ENCODE measurements around the gene NSFL1C. TPM values are rescaled to one million over a fixed set of nuclear protein-coding genes. Genes with fewer than 3 reads are reported as not detected.
A peak's percentile ranks its signal among the peaks of the same experiment; 100 is the strongest.

NSFL1C gene
- total and polyA plus RNA-seq, 9 of the 15 experiments (the other 6 are each of a cell fraction or from before 2014, with no cell fraction given), result 20.8 to 119 (median 47.0) TPM

DNA sequence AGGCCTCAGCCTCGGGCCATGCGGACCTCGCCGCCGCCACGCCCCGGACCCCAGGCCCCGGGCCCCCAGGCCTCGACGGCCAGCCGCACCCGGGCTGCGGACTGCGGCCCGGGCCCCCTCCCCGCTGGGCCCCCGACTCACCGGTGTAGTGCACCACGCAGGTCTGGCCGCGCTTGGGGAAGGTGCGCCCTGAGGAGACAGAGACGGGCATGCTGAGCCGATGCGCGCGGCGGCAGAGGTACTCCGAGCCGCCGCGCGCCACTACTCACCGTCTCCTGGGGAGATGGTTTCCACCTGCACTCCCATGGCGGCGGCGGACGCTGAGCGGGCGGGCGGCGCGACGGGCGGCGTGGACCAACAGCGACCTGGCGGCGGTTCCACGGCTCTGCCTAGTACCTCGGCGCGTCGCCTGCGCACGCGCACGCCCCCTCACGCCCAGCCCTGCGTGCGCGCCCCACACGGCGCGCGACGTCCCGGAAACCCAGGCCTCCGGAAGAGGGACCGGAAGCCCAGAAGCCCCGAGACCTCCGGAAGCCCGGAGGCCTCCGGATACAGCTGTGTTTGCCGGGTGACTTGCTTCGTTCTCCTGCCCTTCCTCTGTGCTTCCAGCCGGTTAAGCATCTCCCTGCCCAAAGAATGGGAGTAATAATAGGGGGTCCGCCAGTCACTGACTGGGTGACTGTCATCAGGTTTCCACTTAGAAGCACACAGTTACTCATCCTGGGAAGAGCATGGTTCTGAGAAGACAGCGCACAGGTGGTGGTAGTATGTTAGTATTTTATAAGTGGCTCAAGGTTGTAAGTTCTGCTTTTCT, 73.7 kb downstream of the NSFL1C start, which contains the start of gene FKBP1A (continued):
- TF ChIP-seq, protein P1, sequence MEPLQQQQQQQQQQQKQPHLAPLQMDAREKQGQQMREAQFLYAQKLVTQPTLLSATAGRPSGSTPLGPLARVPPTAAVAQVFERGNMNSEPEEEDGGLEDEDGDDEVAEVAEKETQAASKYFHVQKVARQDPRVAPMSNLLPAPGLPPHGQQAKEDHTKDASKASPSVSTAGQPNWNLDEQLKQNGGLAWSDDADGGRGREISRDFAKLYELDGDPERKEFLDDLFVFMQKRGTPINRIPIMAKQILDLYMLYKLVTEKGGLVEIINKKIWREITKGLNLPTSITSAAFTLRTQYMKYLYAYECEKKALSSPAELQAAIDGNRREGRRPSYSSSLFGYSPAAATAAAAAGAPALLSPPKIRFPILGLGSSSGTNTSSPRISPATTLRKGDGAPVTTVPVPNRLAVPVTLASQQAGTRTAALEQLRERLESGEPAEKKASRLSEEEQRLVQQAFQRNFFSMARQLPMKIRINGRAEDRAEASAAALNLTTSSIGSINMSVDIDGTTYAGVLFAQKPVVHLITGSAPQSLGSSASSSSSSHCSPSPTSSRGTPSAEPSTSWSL (CRISPR knock-in tag; IDR thresholded peaks at IDR 0.05; ENCODE audit: borderline replicate concordance), result no peak
- TF ChIP-seq, protein P2, sequence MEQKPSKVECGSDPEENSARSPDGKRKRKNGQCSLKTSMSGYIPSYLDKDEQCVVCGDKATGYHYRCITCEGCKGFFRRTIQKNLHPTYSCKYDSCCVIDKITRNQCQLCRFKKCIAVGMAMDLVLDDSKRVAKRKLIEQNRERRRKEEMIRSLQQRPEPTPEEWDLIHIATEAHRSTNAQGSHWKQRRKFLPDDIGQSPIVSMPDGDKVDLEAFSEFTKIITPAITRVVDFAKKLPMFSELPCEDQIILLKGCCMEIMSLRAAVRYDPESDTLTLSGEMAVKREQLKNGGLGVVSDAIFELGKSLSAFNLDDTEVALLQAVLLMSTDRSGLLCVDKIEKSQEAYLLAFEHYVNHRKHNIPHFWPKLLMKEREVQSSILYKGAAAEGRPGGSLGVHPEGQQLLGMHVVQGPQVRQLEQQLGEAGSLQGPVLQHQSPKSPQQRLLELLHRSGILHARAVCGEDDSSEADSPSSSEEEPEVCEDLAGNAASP (IDR thresholded peaks at IDR 0.05), result no peak
- TF ChIP-seq ZNF384 (IDR thresholded peaks at IDR 0.05; ENCODE audit: low read depth, low read length), result no peak
- peak; percentile 70 for TF ChIP-seq L3MBTL2 (IDR thresholded peaks at IDR 0.05)
- no peak for TF ChIP-seq ASH1L (IDR thresholded peaks at IDR 0.05; ENCODE audit: borderline replicate concordance, low read depth, partially characterized antibody)
- TF ChIP-seq, protein P3, sequence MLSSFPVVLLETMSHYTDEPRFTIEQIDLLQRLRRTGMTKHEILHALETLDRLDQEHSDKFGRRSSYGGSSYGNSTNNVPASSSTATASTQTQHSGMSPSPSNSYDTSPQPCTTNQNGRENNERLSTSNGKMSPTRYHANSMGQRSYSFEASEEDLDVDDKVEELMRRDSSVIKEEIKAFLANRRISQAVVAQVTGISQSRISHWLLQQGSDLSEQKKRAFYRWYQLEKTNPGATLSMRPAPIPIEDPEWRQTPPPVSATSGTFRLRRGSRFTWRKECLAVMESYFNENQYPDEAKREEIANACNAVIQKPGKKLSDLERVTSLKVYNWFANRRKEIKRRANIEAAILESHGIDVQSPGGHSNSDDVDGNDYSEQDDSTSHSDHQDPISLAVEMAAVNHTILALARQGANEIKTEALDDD (IDR thresholded peaks at IDR 0.05), result no peak
- no peak for TF ChIP-seq ZNF551 (CRISPR knock-in tag; IDR thresholded peaks at IDR 0.05)
- TF ChIP-seq HEY1 (CRISPR knock-in tag; IDR thresholded peaks at IDR 0.05; ENCODE audit: borderline replicate concordance), result no peak
- TF ChIP-seq ZFPM2 (CRISPR knock-in tag; IDR thresholded peaks at IDR 0.05), result no peak
- TF ChIP-seq, protein P4, sequence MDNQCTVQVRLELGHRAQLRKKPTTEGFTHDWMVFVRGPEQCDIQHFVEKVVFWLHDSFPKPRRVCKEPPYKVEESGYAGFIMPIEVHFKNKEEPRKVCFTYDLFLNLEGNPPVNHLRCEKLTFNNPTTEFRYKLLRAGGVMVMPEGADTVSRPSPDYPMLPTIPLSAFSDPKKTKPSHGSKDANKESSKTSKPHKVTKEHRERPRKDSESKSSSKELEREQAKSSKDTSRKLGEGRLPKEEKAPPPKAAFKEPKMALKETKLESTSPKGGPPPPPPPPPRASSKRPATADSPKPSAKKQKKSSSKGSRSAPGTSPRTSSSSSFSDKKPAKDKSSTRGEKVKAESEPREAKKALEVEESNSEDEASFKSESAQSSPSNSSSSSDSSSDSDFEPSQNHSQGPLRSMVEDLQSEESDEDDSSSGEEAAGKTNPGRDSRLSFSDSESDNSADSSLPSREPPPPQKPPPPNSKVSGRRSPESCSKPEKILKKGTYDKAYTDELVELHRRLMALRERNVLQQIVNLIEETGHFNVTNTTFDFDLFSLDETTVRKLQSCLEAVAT (IDR thresholded peaks at IDR 0.05), result no peak
- TF ChIP-seq, protein P5, sequence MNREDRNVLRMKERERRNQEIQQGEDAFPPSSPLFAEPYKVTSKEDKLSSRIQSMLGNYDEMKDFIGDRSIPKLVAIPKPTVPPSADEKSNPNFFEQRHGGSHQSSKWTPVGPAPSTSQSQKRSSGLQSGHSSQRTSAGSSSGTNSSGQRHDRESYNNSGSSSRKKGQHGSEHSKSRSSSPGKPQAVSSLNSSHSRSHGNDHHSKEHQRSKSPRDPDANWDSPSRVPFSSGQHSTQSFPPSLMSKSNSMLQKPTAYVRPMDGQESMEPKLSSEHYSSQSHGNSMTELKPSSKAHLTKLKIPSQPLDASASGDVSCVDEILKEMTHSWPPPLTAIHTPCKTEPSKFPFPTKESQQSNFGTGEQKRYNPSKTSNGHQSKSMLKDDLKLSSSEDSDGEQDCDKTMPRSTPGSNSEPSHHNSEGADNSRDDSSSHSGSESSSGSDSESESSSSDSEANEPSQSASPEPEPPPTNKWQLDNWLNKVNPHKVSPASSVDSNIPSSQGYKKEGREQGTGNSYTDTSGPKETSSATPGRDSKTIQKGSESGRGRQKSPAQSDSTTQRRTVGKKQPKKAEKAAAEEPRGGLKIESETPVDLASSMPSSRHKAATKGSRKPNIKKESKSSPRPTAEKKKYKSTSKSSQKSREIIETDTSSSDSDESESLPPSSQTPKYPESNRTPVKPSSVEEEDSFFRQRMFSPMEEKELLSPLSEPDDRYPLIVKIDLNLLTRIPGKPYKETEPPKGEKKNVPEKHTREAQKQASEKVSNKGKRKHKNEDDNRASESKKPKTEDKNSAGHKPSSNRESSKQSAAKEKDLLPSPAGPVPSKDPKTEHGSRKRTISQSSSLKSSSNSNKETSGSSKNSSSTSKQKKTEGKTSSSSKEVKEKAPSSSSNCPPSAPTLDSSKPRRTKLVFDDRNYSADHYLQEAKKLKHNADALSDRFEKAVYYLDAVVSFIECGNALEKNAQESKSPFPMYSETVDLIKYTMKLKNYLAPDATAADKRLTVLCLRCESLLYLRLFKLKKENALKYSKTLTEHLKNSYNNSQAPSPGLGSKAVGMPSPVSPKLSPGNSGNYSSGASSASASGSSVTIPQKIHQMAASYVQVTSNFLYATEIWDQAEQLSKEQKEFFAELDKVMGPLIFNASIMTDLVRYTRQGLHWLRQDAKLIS (CRISPR knock-in tag; IDR thresholded peaks at IDR 0.05), result no peak
- TF ChIP-seq, protein P6, sequence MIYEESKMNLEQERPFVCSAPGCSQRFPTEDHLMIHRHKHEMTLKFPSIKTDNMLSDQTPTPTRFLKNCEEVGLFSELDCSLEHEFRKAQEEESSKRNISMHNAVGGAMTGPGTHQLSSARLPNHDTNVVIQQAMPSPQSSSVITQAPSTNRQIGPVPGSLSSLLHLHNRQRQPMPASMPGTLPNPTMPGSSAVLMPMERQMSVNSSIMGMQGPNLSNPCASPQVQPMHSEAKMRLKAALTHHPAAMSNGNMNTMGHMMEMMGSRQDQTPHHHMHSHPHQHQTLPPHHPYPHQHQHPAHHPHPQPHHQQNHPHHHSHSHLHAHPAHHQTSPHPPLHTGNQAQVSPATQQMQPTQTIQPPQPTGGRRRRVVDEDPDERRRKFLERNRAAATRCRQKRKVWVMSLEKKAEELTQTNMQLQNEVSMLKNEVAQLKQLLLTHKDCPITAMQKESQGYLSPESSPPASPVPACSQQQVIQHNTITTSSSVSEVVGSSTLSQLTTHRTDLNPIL (CRISPR knock-in tag; IDR thresholded peaks at IDR 0.05), result no peak
